SKM-1 (cell line): ENCODE results near the gene MATR3.
"Not testable (repeated sequence)": the region's sequence is repeated elsewhere in the genome, so short reads cannot be mapped to it uniquely, and the experiment has no call there.

Experiments used
- DNase-seq: peaks from one replicate; lab custom pipeline; 2025; ENCODE audit not compliant: unreplicated experiment; lab: John Stamatoyannopoulos, UW

The MATR3 gene

GRCh38 chr5:139296198-139296597, 2.7 kb downstream of the MATR3 start:
- no peak for DNase-seq

DNA sequence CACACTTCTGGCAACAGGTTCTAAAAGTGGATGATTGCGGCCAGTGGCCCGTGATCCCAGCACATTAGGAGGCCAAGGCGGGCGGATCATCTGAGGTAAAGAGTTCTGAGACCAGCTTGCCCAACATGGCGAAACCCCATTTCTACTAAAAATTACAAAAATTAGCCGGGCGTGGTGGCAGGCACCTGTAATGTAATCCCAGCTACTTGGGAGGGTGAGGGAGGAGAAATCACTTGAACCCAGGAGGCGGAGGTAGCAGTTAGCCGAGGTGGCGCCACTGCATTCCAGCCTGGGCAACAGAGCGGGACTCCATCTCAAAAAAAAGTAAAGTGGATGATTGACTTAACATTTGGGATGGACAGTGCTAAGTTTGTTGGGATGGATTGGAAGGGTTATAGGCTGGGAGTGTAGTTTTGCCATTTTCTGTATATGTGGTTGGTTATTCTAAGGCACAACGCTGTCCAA, 3.4 kb downstream of the MATR3 start:
- no peak for DNase-seq

- DNase-seq = no peak
Measured at GRCh38 chr5:139297439-139298133, 4.0 kb downstream of the MATR3 start.

DNA sequence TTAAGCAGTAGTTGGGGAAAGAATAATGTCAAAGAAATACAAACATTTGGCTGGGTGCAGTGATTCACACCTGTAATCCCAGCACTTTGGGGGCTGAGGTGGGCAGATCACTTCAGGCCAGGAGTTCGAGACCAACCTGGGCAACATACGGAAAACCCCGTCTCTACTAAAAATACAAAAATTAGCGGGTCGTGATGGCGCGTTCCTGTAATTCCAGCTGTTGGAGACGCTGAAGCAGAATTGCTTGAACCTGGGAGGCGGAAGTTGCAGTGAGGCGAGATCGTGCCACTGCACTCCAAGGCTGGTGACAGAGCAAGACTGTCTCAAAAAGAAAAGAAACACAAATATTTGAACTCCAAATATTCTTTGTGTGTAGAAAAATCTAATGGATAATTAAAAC, 4.7 kb downstream of the MATR3 start:
- DNase-seq = no peak

DNA sequence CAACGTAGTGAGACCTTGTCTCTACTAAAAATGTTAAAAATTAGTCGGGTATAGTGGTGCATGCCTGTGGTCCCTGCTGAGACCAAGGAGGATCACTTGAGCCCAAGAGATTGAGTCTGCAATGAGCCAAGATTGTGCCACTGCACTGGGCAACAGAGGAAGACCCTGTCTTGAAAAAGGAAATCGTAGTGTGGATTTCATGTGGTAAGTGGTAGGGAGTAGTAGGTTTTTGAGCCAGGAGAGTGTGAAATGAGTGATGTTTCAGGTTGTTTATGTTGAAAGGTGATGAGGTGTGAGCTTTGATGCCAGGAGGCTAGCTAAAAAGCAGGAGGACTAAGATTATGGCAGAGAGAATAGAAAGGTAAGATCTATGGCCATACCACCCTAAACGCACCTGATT, 5.9 kb downstream of the MATR3 start:
- DNase-seq = no peak

- no peak for DNase-seq
Measured at GRCh38 chr5:139301808-139302499, 8.4 kb downstream of the MATR3 start.

DNA sequence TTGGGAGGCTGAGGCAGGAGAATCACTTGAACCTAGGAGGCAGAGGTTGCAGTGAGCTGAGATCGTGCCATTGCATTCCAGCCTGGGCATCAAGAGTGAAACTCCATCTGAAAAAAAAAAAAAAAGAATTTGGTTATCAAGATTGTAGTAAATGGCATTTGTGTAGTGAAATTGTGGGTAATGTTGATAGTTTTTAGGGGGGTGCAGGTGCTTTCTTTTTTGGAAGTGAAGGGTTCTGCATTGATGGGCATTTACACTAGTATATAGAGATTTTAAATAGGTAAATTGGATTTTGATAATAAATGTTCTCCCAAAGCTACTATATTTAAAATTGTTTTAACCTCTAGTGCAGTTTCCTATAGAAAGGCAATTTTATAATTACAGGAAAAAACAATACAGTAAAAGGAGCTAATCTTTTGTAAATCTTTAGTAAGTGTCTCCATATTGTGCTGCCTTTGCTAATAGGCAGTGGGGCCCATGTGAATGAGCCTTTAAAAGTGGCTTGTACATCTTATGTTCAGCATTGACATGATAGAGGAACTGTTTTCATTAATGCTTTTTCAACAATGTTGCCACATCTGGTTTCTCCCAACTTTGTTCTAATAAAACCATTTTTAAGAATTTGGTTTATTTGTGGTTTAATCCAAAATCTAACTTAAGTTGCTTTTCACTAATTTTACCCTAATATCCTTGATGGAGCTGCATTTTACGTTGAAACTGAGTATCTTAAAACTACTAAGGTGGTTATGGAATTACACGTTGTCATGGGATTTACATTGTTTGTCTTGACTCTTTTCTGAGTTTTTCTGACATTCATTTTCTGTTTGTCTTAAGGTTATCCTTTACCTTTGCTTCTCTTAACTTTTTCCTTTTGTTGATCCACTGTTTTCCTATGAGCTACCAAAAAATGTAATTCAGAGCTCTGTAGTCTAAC, 11.1 kb downstream of the MATR3 start:
- no peak for DNase-seq

GRCh38 chr5:139306197-139306596, 12.7 kb downstream of the MATR3 start:
- DNase-seq = no peak

GRCh38 chr5:139306628-139307379, 13.3 kb downstream of the MATR3 start:
- no peak for DNase-seq

GRCh38 chr5:139308797-139309196, 15.3 kb downstream of the MATR3 start:
- DNase-seq = no peak

GRCh38 chr5:139310715-139311186, 17.2 kb downstream of the MATR3 start:
- not testable (repeated sequence) for DNase-seq

- no peak for DNase-seq
Measured at GRCh38 chr5:139312075-139312474, 18.5 kb downstream of the MATR3 start.

- DNase-seq = no peak
Measured at GRCh38 chr5:139314276-139314675, 20.7 kb downstream of the MATR3 start.

DNA sequence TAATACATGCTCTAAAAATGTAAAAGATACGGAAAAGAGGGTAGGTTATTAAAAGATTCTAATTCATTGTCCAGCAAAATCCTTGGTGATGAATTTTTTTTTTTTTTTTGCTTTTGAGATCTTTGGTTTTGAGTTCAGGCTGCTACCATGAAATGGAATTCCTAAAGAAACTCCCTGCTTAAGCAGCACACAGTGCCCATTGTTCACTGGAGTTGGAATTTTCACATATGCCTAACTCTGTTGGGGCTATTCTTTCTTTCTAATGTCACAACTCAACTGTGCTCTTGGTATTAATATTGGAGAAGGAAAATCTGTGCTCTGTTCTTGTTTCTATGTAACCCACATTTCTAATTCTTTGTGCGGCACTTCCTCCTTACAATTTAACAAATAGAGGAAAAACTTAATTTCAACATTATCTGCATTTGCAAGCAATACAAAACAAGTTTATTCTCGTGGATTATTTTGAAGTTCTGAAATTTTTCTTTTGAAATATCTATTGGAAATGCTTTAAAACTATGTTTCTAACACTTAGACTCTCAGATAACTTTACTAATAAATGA, 21.6 kb downstream of the MATR3 start:
- DNase-seq = no peak

DNA sequence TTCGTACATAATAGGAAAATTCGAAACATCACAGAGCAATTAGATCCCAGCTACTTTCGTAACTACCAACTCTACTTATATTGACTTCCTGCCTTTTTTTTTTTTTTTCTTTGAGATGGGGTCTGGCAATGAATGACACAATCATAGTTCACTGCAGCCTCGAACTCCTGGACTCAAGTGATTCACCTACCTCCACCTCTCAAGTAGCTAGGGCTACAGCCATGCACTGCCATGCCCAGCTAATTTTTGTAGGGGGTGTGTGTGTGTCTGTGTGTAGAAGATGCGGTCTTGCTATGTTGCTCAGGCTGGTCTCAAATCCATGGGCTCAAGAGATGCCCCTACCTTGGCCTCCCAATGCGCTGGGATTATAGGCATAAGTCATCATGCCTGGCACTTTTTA, 42.3 kb downstream of the MATR3 start:
- DNase-seq = no peak

DNA sequence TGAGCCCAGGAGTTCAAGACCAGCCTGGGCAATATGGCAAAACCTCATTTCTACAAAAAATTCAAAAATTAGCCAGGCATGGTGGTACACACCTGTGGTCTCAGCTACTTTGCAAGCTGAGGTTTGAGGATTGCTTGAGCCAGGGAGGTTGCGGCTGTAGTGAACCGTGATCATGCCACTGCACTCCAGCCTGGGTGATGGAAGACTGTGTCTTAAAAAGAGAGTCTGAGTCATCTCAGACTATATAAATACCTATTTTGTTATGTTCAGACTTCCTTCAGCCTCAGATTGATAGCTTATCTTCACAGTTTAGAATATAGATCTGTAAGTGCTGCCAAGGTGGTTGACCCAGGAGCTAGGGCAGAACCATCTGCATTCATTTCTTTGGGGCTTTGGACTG, 46.5 kb downstream of the MATR3 start:
- DNase-seq = no peak

GRCh38 chr5:139341187-139341688, 47.7 kb downstream of the MATR3 start:
- DNase-seq = no peak

GRCh38 chr5:139341689-139342422, 48.3 kb downstream of the MATR3 start, which contains the start of gene PAIP2:
Gene PAIP2 (plus strand): TSS chr5:139341854. CDS start chr5:139363785, 21,931 bp downstream.
- DNase-seq = peak; percentile 90

GRCh38 chr5:139342423-139342723, 48.8 kb downstream of the MATR3 start:
- DNase-seq = no peak

GRCh38 chr5:139343476-139343875, 49.9 kb downstream of the MATR3 start:
- no peak for DNase-seq
